Nucleus accumbens (tissue), 56 donors: Measurements from ENCODE around the gene TMEM45B.
"Not testable (repeated sequence)": the region's sequence is repeated elsewhere in the genome, so short reads cannot be mapped to it uniquely, and the experiment has no call there.

Experiments
- DNase-seq, 56 donors: peaks; one replicate each; lab custom pipeline; 2025; lab: John Stamatoyannopoulos, UW

TMEM45B gene

GRCh38 chr11:129815596-129816461 is at the start of gene TMEM45B:
Gene TMEM45B (plus strand): TSS chr11:129815848. CDS start chr11:129852483, 36,635 bp downstream.
- no peak for DNase-seq

- no peak for DNase-seq
These were observed 48.6 kb upstream of the TMEM45B start for GRCh38 chr11:129766898-129767604.

- DNase-seq, result no peak
These were observed 47.8 kb upstream of the TMEM45B start for GRCh38 chr11:129767827-129768226.

GRCh38 chr11:129768356-129768755 is 47.3 kb upstream of the TMEM45B start:
- no peak for DNase-seq

GRCh38 chr11:129769059-129769458 is 46.6 kb upstream of the TMEM45B start:
- DNase-seq, result no peak

GRCh38 chr11:129770993-129771392 is 44.7 kb upstream of the TMEM45B start:
- DNase-seq, result no peak

- not testable (repeated sequence) for DNase-seq
These were observed 44.2 kb upstream of the TMEM45B start for GRCh38 chr11:129771456-129771855.

GRCh38 chr11:129778877-129779276 is 36.8 kb upstream of the TMEM45B start:
- no peak for DNase-seq

GRCh38 chr11:129779342-129779741 is 36.3 kb upstream of the TMEM45B start:
- no peak for DNase-seq

- no peak for DNase-seq
These were observed 30.1 kb upstream of the TMEM45B start for GRCh38 chr11:129785383-129786111.

- DNase-seq, result not testable (repeated sequence)
These were observed 29.6 kb upstream of the TMEM45B start for GRCh38 chr11:129786112-129786416.

GRCh38 chr11:129787532-129788155 is 28.0 kb upstream of the TMEM45B start:
- no peak for DNase-seq

GRCh38 chr11:129788278-129788677 is 27.4 kb upstream of the TMEM45B start:
- no peak for DNase-seq

- DNase-seq, result no peak
These were observed 25.5 kb upstream of the TMEM45B start for GRCh38 chr11:129790106-129790505.

GRCh38 chr11:129791515-129791914 is 24.1 kb upstream of the TMEM45B start:
- DNase-seq, result no peak

GRCh38 chr11:129792663-129793062 is 23.0 kb upstream of the TMEM45B start:
- no peak for DNase-seq

- no peak for DNase-seq
These were observed 20.6 kb upstream of the TMEM45B start for GRCh38 chr11:129795089-129795488.

- DNase-seq, result no peak
These were observed 17.4 kb upstream of the TMEM45B start for GRCh38 chr11:129798212-129798611.

- DNase-seq, result not testable (repeated sequence)
These were observed 15.5 kb upstream of the TMEM45B start for GRCh38 chr11:129800162-129800561.

- no peak for DNase-seq
These were observed 15.0 kb upstream of the TMEM45B start for GRCh38 chr11:129800655-129801054.

GRCh38 chr11:129803533-129803932 is 12.1 kb upstream of the TMEM45B start:
- no peak for DNase-seq
